Tibial artery (tissue), 4 donors: ENCODE measurements around the gene SEMA5A.

ENCODE experiments used
- DNase-seq, 2 donors: peaks; one replicate each; pipeline ENCODE4 v3.0.0-alpha.2; 2019
- H3K27ac ChIP-seq, 2 donors: fragments of 200-600 bp; sonication (generic) in 1 of 2; 1 replicate in 1 of 2; 2 replicates in 1 of 2; pipeline ENCODE4 v1.5.1; 2018 to 2019; ENCODE audit warnings: mild to moderate bottlenecking in 1 of 2
- H3K27me3 ChIP-seq, 2 donors: fragments of 200-600 bp; sonication (generic) in 1 of 2; one replicate each; pipeline versions ENCODE4 v1.5.1 to v1.6.0; 2016 to 2019
- H3K36me3 ChIP-seq, 3 donors: fragments of 200-600 bp; sonication (generic) in 2 of 3; one replicate each; pipeline ENCODE4 v1.5.1; 2016 to 2019; ENCODE audit warnings: mild to moderate bottlenecking in 2 of 3
- H3K4me1 ChIP-seq, 4 donors: fragments of 200-600 bp; sonication (generic) in 2 of 4; 1 replicate in 3 of 4; 2 replicates in 1 of 4; pipeline ENCODE4 v1.5.1; 2016 to 2019
- H3K4me3 ChIP-seq, 2 donors: fragments of 200-600 bp; sonication (generic) in 1 of 2; 1 replicate in 1 of 2; 2 replicates in 1 of 2; pipeline ENCODE4 v1.5.1; 2018 to 2019; ENCODE audit warnings: mild to moderate bottlenecking in 2 of 2
- H3K9me3 ChIP-seq, 3 donors: fragments of 200-600 bp; sonication (generic) in 1 of 3; one replicate each; pipeline ENCODE4 v1.5.1; 2016 to 2019
- intact Hi-C: fragments of 100-400 bp; cut with DNase I; formaldehyde crosslinking; loops from one replicate; pipeline ENCODE4 v1.15.0; 2023; ENCODE audit warnings: low total_unique reads
- TF ChIP-seq, protein P1 (sequence below), 2 experiments: fragments of 200-600 bp in 1 of 2; fragments of 450-650 bp in 1 of 2; IDR thresholded peaks; one replicate each; pipeline ENCODE4 v1.5.1; 2017 to 2019; ENCODE audit warnings: antibody characterized with exemption in 2 of 2, mild to moderate bottlenecking in 1 of 2, moderate library complexity in 1 of 2

Gene SEMA5A, protein sequence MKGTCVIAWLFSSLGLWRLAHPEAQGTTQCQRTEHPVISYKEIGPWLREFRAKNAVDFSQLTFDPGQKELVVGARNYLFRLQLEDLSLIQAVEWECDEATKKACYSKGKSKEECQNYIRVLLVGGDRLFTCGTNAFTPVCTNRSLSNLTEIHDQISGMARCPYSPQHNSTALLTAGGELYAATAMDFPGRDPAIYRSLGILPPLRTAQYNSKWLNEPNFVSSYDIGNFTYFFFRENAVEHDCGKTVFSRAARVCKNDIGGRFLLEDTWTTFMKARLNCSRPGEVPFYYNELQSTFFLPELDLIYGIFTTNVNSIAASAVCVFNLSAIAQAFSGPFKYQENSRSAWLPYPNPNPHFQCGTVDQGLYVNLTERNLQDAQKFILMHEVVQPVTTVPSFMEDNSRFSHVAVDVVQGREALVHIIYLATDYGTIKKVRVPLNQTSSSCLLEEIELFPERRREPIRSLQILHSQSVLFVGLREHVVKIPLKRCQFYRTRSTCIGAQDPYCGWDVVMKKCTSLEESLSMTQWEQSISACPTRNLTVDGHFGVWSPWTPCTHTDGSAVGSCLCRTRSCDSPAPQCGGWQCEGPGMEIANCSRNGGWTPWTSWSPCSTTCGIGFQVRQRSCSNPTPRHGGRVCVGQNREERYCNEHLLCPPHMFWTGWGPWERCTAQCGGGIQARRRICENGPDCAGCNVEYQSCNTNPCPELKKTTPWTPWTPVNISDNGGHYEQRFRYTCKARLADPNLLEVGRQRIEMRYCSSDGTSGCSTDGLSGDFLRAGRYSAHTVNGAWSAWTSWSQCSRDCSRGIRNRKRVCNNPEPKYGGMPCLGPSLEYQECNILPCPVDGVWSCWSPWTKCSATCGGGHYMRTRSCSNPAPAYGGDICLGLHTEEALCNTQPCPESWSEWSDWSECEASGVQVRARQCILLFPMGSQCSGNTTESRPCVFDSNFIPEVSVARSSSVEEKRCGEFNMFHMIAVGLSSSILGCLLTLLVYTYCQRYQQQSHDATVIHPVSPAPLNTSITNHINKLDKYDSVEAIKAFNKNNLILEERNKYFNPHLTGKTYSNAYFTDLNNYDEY

DNA sequence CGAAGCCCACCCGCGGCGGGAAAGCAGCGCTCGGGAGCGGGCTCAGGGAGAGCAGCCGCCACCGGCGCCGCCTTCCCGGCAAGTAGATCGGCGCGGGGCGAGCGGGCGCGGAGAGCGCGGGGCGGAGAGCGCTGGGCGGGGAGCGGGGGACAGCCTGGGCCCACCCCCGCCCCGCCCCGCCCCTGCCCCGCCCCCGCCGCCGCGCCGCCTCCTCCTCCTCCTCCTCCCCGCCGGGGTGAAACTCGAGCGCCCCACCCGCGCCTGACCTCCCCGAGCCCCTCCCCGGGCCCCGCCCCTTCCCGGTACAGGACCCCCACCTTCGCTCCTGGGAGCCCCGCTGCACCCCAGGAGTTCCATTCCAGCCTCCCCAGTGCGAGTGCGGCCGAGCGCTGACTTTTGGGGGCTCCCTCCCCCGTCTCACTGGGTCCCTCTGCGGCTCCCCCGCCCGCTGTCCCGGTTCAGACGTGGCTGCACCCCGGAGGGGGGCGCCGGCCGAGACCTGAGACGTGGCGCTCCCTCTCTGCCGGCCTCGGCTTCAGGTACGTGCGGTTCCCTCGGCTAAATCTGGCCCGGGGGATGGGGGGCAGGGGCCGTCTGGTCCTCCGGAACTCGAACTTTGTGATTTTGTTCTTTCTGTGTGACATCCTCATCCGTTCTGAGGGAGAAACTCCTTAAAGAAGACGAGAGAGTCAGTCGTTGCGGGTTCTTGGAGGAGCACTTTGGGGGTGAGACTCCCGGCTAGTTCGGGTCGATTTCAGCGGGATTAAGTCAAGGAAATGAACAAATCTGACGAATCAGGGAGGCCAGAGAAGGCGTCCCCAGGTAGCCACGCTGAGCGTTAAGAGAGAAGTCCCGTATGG, at the start of gene SEMA5A:
Gene SEMA5A (minus strand): TSS at position 84 of the 860 bp plus-strand sequence. CDS start 166,129 bp downstream, outside the sequence.
- intact Hi-C loops, result loop anchor here (10.0 kb wide), 1 partner anchor 1671 kb away; no protein-coding TSS in a partner anchor
- H3K36me3 ChIP-seq, result peaks cover 3 to 20% (median 17%) of the 10 kb centered on the region in 3 donors
- no peaks in the 10 kb centered on the region for H3K27me3 ChIP-seq
- H3K27ac ChIP-seq, result peak within 1 kb of the TSS; percentile 92 to 93
- TF ChIP-seq, protein P1, sequence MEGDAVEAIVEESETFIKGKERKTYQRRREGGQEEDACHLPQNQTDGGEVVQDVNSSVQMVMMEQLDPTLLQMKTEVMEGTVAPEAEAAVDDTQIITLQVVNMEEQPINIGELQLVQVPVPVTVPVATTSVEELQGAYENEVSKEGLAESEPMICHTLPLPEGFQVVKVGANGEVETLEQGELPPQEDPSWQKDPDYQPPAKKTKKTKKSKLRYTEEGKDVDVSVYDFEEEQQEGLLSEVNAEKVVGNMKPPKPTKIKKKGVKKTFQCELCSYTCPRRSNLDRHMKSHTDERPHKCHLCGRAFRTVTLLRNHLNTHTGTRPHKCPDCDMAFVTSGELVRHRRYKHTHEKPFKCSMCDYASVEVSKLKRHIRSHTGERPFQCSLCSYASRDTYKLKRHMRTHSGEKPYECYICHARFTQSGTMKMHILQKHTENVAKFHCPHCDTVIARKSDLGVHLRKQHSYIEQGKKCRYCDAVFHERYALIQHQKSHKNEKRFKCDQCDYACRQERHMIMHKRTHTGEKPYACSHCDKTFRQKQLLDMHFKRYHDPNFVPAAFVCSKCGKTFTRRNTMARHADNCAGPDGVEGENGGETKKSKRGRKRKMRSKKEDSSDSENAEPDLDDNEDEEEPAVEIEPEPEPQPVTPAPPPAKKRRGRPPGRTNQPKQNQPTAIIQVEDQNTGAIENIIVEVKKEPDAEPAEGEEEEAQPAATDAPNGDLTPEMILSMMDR (IDR thresholded peaks at IDR 0.05), result no peak
- H3K9me3 ChIP-seq, result no peaks in the 10 kb centered on the region
- peak within 1 kb of the TSS; percentile 81 to 82 for H3K4me3 ChIP-seq
- DNase-seq, result peak; percentile 52 to 84
- peaks cover 0 to 36% (median 18%) of the 10 kb centered on the region in 4 donors for H3K4me1 ChIP-seq

DNA sequence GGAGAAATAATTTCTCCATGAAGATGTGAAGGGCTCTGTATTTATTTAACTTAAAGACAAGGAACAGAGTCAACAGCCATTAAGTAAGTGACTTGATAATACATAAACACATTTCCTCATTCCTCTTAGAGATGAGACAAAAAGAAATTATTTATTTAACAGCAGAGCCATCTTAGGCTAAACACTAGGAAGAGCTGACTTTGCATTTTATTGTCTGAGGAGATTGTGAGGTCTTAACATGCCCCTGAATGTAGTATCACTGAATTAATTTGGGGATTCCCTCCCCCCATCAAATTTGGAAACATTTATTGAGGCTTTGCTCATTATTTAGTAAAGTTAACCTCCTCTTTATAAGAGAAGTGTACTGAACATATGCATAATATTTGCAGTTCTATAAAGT, 49.0 kb upstream of the SEMA5A start:
- Histone ChIP-seq H3K9me3 (no peaks in the 10 kb centered on the region), H3K4me1 (no peaks in the 10 kb centered on the region), H3K4me3 (no peak overlapping the region), H3K27ac (no peak overlapping the region), H3K36me3 (no peaks in the 10 kb centered on the region), H3K27me3 (no peaks in the 10 kb centered on the region)
- no peak for DNase-seq
- intact Hi-C loops, result no loop called here
- TF ChIP-seq, protein P1 (IDR thresholded peaks at IDR 0.05), result no peak

DNA sequence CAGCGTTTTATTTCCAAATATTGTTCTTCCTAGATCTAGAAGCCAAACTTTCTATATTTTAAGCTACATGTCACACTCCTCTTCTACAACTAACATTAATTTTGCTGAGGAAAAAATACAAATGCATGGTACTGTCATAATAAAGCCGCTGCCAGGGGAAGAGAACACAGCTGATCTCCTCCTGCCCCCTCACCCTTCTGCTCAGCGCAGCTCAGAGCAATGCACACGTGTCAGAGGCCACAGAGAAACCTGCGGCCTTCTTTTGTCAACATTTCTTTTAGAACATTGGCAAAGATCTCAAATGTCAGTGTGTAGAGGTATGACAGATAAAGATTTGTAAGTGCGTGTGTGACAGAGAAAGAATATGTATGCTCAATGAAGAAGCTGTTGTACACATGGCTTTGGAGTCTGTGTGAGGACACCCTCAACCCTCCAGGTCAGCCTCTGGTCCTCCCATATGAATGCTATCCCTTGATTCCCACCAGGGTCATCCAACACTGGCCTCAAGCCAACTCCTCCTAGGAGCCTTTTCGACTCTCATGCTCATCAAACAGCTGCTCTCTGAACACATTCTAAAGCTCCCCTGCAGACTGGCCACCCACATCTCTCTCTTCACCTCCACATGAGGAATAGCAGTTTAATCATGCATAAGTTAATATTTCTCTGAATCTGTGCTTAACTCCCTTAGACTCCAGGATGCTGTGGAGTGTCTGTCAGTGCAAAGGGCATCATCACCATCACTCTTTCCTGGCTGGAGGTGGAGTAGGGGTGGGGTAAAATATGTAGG, 43.4 kb upstream of the SEMA5A start:
- no peaks in the 10 kb centered on the region for H3K36me3 ChIP-seq
- H3K4me1 ChIP-seq, result no peaks in the 10 kb centered on the region
- no peak overlapping the region for H3K4me3 ChIP-seq
- no peak overlapping the region for H3K27ac ChIP-seq
- TF ChIP-seq, protein P1 (IDR thresholded peaks at IDR 0.05), result no peak
- intact Hi-C loops, result no loop called here
- no peak for DNase-seq
- H3K27me3 ChIP-seq, result no peaks in the 10 kb centered on the region
- H3K9me3 ChIP-seq, result no peaks in the 10 kb centered on the region

DNA sequence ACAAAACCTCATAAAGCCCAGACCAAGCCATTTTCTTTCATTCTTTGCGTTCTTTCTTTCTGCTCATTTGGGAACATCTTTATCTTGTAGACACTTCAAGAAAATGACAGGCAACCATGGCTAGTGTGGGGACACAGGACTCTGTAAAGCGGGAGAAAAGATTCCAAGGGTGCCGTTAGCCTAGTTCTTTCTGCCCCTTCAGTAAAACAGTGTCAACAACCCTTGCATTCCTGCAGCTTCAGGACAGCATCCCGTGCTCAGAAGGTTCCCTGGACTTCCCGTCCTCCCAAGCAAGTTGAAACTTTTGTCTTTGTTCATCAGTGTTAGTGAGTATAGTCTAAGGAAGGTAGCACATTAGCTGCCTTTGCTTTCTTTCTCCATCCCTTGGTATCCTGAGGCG, 42.4 kb upstream of the SEMA5A start:
- H3K4me1 ChIP-seq, result no peaks in the 10 kb centered on the region
- no peaks in the 10 kb centered on the region for H3K36me3 ChIP-seq
- no peaks in the 10 kb centered on the region for H3K27me3 ChIP-seq
- H3K27ac ChIP-seq, result no peak overlapping the region
- no peaks in the 10 kb centered on the region for H3K9me3 ChIP-seq
- H3K4me3 ChIP-seq, result no peak overlapping the region
- TF ChIP-seq, protein P1 (IDR thresholded peaks at IDR 0.05), result no peak
- DNase-seq, result no peak
- intact Hi-C loops, result no loop called here
